ENCODE data around the gene KCTD13.

KCTD13 gene

DNA sequence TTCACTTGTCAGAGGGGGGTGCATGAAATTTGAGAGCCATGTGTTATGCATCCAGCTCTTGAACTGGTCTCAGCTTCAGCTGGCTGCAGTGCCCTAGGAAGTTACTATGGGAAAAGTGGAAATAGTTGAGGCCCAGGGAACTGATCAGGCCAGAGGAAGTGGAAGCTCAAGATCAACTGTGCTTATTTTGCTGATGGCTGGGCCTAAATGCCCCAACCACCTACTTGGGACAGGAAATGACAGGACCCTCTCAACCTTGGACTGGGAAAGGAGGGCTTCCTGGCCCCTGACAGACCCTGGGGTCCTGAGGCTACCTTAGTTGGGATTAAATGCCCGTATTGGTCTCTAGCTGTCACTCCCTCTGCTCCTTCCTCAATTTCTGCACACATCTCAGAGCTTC is 46.5 kb upstream of the KCTD13 start (continued):
- TF ChIP-seq PBX3 (CRISPR knock-in tag; IDR thresholded peaks at IDR 0.05) (no peak), ZNF544 (tag by site-specific recombination; IDR thresholded peaks at IDR 0.05) (no peak), ZNF2 (tag by site-specific recombination; IDR thresholded peaks at IDR 0.05) (no peak), ZNF112 (tag by site-specific recombination; IDR thresholded peaks at IDR 0.05) (no peak)
- TF ChIP-seq, protein P1, sequence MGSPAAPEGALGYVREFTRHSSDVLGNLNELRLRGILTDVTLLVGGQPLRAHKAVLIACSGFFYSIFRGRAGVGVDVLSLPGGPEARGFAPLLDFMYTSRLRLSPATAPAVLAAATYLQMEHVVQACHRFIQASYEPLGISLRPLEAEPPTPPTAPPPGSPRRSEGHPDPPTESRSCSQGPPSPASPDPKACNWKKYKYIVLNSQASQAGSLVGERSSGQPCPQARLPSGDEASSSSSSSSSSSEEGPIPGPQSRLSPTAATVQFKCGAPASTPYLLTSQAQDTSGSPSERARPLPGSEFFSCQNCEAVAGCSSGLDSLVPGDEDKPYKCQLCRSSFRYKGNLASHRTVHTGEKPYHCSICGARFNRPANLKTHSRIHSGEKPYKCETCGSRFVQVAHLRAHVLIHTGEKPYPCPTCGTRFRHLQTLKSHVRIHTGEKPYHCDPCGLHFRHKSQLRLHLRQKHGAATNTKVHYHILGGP (tag by site-specific recombination; IDR thresholded peaks at IDR 0.05) = no peak

DNA sequence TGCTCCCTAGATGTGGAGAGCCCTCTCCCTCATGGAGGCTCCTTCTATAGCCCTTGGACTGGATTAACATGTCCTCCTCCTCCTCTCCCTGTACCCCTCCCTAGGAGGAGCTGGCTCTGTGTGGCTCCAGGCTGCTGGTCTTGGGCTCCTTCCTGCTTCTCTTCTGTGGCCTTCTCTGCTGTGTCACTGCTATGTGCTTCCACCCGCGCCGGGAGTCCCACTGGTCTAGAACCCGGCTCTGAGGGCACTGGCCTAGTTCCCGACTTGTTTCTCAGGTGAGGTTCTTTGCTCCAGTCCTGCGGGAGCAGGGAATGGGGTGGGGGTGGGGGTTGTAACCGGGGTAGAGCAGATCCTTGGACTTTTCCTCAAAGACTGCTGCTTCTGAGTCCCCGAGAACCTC is 45.3 kb upstream of the KCTD13 start:
- TF ChIP-seq ZNF211 (tag by site-specific recombination; IDR thresholded peaks at IDR 0.05; ENCODE audit: low read depth) = no peak
- no peak for TF ChIP-seq ZNF623 (tag by site-specific recombination; IDR thresholded peaks at IDR 0.05)
- TF ChIP-seq RBAK (tag by site-specific recombination; IDR thresholded peaks at IDR 0.05) = no peak
- no peak for TF ChIP-seq ZSCAN16 (tag by site-specific recombination; IDR thresholded peaks at IDR 0.05)
- TF ChIP-seq ZNF768 (tag by site-specific recombination; IDR thresholded peaks at IDR 0.05) = no peak
- TF ChIP-seq, protein P2, sequence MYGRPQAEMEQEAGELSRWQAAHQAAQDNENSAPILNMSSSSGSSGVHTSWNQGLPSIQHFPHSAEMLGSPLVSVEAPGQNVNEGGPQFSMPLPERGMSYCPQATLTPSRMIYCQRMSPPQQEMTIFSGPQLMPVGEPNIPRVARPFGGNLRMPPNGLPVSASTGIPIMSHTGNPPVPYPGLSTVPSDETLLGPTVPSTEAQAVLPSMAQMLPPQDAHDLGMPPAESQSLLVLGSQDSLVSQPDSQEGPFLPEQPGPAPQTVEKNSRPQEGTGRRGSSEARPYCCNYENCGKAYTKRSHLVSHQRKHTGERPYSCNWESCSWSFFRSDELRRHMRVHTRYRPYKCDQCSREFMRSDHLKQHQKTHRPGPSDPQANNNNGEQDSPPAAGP (tag by site-specific recombination; IDR thresholded peaks at IDR 0.05) = no peak
- no peak for TF ChIP-seq ZXDB (tag by site-specific recombination; IDR thresholded peaks at IDR 0.05)
- TF ChIP-seq, protein P1 (tag by site-specific recombination; IDR thresholded peaks at IDR 0.05) = no peak
- TF ChIP-seq, protein P3, sequence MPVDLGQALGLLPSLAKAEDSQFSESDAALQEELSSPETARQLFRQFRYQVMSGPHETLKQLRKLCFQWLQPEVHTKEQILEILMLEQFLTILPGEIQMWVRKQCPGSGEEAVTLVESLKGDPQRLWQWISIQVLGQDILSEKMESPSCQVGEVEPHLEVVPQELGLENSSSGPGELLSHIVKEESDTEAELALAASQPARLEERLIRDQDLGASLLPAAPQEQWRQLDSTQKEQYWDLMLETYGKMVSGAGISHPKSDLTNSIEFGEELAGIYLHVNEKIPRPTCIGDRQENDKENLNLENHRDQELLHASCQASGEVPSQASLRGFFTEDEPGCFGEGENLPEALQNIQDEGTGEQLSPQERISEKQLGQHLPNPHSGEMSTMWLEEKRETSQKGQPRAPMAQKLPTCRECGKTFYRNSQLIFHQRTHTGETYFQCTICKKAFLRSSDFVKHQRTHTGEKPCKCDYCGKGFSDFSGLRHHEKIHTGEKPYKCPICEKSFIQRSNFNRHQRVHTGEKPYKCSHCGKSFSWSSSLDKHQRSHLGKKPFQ (tag by site-specific recombination; IDR thresholded peaks at IDR 0.05) = no peak
- TF ChIP-seq, protein P4, sequence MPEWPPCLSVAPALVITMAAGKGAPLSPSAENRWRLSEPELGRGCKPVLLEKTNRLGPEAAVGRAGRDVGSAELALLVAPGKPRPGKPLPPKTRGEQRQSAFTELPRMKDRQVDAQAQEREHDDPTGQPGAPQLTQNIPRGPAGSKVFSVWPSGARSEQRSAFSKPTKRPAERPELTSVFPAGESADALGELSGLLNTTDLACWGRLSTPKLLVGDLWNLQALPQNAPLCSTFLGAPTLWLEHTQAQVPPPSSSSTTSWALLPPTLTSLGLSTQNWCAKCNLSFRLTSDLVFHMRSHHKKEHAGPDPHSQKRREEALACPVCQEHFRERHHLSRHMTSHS (tag by site-specific recombination; IDR thresholded peaks at IDR 0.05) = no peak
- no peak for TF ChIP-seq ZNF133 (tag by site-specific recombination; IDR thresholded peaks at IDR 0.05)
- Histone ChIP-seq H3K4me1 (ENCODE audit: control insufficient read depth, insufficient read depth, low read length) (peaks cover 8% of the 10 kb centered on the region), H3K27ac (ENCODE audit: extremely low read depth, low read depth, low read length) (no peak overlapping the region), H3K36me3 (ENCODE audit: control insufficient read depth in 2 of 2, insufficient read depth in 1 of 2, low read length in 2 of 2) (peaks cover 0 to 42% of the 10 kb centered on the region in 2 experiments; a peak in 2 of 3 replicates), H3K4me3 (ENCODE audit: low read depth, low read length) (no peak overlapping the region), H3K9me3 (ENCODE audit: control insufficient read depth, insufficient read depth, low read depth, low read length) (no peaks in the 10 kb centered on the region)
- ChIA-PET POLR2A (interaction anchor here (0.7 kb wide), 1 partner anchor 48 kb away, joined by 3 read pairs; no protein-coding TSS in a partner anchor), CTCF (interaction anchor here (0.6 to 3.2 kb wide), 2 partner anchors 123 to 580 kb away, joined by 6 to 13 read pairs; no protein-coding TSS in a partner anchor)

DNA sequence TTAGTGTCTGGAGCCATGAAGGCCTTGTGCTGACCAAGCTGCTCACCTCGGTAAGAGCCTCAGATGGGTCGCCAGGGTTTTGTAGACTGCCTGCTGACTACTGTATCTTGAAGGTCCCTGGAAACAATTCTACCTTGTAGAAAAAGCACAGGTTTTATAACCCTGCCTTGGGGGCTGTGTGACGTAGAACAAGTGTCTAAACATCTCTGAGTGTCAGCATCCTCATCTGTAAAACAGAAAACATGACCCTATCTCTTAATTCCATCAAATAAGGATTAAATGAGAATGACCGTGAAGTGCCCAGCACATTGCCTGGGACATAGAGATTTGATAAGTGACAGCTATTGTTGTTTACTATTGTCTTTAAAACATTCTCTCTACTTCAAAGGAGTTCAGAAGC is 42.2 kb upstream of the KCTD13 start:
- POLR2A ChIA-PET = no interaction called here
- CTCF ChIA-PET = no interaction called here
- Histone ChIP-seq H3K4me3 (ENCODE audit: low read depth, low read length) (no peak overlapping the region), H3K9me3 (ENCODE audit: control insufficient read depth, insufficient read depth, low read depth, low read length) (no peaks in the 10 kb centered on the region), H3K27ac (ENCODE audit: extremely low read depth, low read depth, low read length) (no peak overlapping the region), H3K4me1 (ENCODE audit: control insufficient read depth, insufficient read depth, low read length) (no peaks in the 10 kb centered on the region), H3K36me3 (ENCODE audit: control insufficient read depth in 2 of 2, insufficient read depth in 1 of 2, low read length in 2 of 2) (peaks cover 3 to 32% of the 10 kb centered on the region in 2 experiments; a peak in 2 of 3 replicates)
- no peak for TF ChIP-seq ZNF202 (tag by site-specific recombination; IDR thresholded peaks at IDR 0.05; ENCODE audit: borderline replicate concordance)
- TF ChIP-seq ZNF747 (tag by site-specific recombination; IDR thresholded peaks at IDR 0.05) = no peak
- no peak for TF ChIP-seq ZNF394 (tag by site-specific recombination; IDR thresholded peaks at IDR 0.05; ENCODE audit: borderline replicate concordance)
- TF ChIP-seq PBX3 (CRISPR knock-in tag; IDR thresholded peaks at IDR 0.05) = no peak
- TF ChIP-seq ZNF776 (tag by site-specific recombination; IDR thresholded peaks at IDR 0.05; ENCODE audit: borderline replicate concordance) = no peak
- no peak for TF ChIP-seq REST (tag by site-specific recombination; IDR thresholded peaks at IDR 0.05)
- no peak for TF ChIP-seq KLF8 (tag by site-specific recombination; IDR thresholded peaks at IDR 0.05)
